HG02973 (cell line): ENCODE results near the gene SH2D2A.

ENCODE experiments used
- ATAC-seq: cut with Tn5 transposase; IDR thresholded peaks from one replicate; pipeline ENCODE4 v1.9.1; 2021; ENCODE audit warnings: moderate library complexity; ENCODE audit not compliant: unreplicated experiment

Gene SH2D2A

GRCh38 chr1:156828400-156829124, 11.9 kb upstream of the SH2D2A start:
- ATAC-seq, result no peak

- no peak for ATAC-seq
These were observed 10.0 kb upstream of the SH2D2A start for GRCh38 chr1:156826630-156827029.

GRCh38 chr1:156823210-156823790, 6.7 kb upstream of the SH2D2A start:
- ATAC-seq, result no peak

- ATAC-seq, result no peak
These were observed 6.0 kb upstream of the SH2D2A start for GRCh38 chr1:156822680-156823079.

GRCh38 chr1:156821801-156822200, 5.2 kb upstream of the SH2D2A start:
- no peak for ATAC-seq

GRCh38 chr1:156815961-156816422, 656 bp downstream of the SH2D2A start:
- ATAC-seq, result no peak

GRCh38 chr1:156815307-156815826, 1.3 kb downstream of the SH2D2A start:
- no peak for ATAC-seq

- no peak for ATAC-seq
These were observed 1.9 kb downstream of the SH2D2A start for GRCh38 chr1:156814571-156815260.

- ATAC-seq, result no peak
These were observed 2.7 kb downstream of the SH2D2A start for GRCh38 chr1:156813750-156814570.

GRCh38 chr1:156813298-156813697, 3.4 kb downstream of the SH2D2A start:
- no peak for ATAC-seq

- no peak for ATAC-seq
These were observed 4.2 kb downstream of the SH2D2A start for GRCh38 chr1:156812293-156812990.

GRCh38 chr1:156811168-156811567, 5.5 kb downstream of the SH2D2A start:
- ATAC-seq, result no peak

- ATAC-seq, result no peak
These were observed 6.8 kb downstream of the SH2D2A start for GRCh38 chr1:156809711-156810366.

GRCh38 chr1:156809281-156809680, 7.4 kb downstream of the SH2D2A start:
- no peak for ATAC-seq

GRCh38 chr1:156808186-156809030, 8.2 kb downstream of the SH2D2A start:
- no peak for ATAC-seq

GRCh38 chr1:156807627-156808026, 9.0 kb downstream of the SH2D2A start:
- no peak for ATAC-seq

- no peak for ATAC-seq
These were observed 9.9 kb downstream of the SH2D2A start for GRCh38 chr1:156806512-156807440.
